Stimulated activated CD4-positive, alpha-beta T cell treated with anti-CD3 and anti-CD28 coated beads, Interleukin-12 subunit alpha, Interleukin-12 subunit beta, amount 100 ng/mL, for 48 hours (primary cell): ENCODE data around the gene MCF2.
"Not testable (repeated sequence)": the region's sequence is repeated elsewhere in the genome, so short reads cannot be mapped to it uniquely, and the experiment has no call there.

Source experiments
- DNase-seq, 3 donors: peaks; one replicate each; pipeline ENCODE4 v3.0.0-alpha.2; 2020; ENCODE audit warnings: low read depth in 2 of 3, low spot score in 1 of 3

The MCF2 gene

DNA sequence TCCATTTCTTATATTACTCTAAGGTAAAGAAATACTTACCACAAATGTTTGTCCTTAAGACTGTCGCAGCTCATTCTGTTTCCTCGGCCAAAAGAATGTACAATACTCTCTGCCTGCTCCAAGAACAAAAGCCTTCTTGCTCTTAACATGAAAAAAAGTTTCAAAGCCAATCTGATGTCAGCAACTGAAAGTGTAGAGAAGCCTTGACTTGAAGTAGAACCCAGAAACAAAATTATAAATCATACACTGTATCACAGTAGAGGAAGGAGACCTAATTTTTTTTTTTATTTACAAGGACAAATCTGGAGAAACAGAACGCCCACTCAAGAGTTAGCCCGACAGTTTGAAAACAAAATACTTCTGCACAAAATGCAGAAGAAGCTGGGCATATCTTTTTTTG lies at the start of gene MCF2:
Gene MCF2, minus strand, starts transcription at position 101 of the 400 bp plus-strand sequence. CDS start 56,423 bp downstream, outside the sequence.
- no peak for DNase-seq

DNA sequence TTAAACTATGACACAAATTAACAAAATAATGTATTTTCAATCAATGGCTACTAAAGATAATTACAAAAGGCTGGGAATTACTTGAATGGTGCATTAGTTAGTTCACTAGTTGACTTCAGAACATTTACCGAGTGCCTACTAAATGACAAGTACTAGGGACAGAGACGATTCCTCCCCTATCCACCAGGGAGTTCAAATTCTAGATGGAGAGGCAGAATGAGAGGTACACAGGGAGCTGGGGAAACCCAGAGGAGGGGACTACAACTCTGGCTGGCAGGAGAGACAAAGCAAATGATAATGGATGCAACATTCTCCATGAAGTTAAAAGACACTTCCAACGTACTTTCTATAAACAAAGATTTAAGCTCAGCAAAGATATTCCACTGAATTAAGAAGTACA lies 43.1 kb upstream of the MCF2 start:
- no peak for DNase-seq

GRCh38 chrX:139750390-139750789 lies 42.4 kb upstream of the MCF2 start:
- no peak for DNase-seq

DNA sequence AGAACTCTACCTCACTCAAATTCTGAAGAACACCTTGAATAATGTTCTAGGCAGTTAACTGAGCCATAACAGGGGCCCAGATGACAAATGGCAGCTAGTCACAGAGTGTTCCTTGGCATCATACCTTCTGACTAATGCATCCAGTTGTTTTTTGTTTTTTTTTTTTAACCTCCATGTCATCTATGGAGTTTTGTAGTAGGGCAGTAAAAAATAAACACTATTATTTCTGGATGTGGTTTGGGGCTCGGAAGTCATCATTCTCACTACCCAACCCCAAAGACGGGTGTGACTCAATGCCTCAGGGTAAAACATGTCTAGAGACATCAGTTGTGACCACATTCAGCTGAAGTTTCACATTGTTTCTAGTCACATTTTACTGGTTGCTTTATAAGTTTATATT lies 31.2 kb upstream of the MCF2 start:
- peak in 1 of 3 donors; percentile 0 for DNase-seq

GRCh38 chrX:139738581-139738980 lies 30.6 kb upstream of the MCF2 start:
- no peak for DNase-seq

DNA sequence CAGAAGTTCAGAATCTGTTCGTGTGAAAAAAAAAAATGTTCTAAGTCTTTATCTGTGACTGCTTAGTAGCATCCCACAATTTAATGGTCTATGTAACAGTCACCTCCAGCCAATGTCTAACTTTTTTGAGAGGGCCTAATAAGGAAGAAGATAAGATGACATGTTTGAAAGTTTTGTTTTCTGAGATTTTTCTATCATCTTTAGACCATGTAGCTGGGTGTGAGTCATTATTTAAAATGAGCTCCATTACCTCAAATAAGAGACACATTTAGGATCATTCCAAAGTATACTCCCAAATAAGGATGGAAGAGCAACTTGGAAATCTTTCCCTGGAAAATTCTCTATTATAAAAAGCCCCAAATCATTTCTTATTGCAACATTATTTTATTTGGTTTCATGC lies 28.2 kb upstream of the MCF2 start:
- DNase-seq: no peak

- no peak for DNase-seq
Observed at GRCh38 chrX:139734996-139735395, 27.0 kb upstream of the MCF2 start.

- no peak for DNase-seq
Observed at GRCh38 chrX:139725720-139726119, 17.8 kb upstream of the MCF2 start.

DNA sequence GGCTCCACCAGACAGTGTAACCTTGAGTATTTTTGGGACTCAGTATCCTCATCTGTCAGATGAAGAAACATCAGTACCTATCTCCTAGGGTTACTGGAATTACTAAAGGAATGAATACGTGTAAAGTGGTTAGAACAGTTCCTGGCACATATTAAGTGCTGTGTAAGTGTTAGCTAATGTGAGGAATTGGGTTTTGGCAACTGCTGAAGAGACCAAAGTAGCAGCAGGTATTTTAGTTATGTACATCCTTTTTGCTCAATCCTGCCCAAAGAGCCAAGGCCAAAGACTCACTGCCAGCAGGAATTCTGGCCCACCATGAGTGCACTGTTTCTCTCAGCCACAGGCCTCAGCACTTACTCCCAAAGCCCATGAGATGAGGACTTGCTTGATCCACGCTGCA lies 16.7 kb upstream of the MCF2 start:
- DNase-seq: no peak

- no peak for DNase-seq
Observed at GRCh38 chrX:139720979-139721378, 13.0 kb upstream of the MCF2 start.

DNA sequence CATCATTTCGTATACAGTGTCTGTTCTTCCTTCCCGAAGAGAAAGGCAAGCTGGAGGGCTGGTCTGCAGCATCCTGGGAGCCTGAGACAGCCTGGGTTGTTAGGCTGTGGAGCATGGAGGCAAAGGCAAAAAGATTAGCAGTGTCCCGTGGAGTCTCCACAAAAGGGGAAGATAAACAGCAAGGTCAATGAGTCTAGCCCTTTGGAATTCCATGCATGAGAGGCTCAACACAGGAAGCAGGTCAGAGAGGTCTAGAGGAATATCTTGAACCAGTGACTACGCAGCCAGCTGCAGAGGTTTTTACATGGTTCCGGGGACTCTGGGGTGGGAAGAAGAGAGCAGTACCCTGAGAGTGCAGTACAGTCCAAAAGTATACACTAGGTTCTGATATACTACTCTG lies 12.2 kb upstream of the MCF2 start:
- DNase-seq: no peak

DNA sequence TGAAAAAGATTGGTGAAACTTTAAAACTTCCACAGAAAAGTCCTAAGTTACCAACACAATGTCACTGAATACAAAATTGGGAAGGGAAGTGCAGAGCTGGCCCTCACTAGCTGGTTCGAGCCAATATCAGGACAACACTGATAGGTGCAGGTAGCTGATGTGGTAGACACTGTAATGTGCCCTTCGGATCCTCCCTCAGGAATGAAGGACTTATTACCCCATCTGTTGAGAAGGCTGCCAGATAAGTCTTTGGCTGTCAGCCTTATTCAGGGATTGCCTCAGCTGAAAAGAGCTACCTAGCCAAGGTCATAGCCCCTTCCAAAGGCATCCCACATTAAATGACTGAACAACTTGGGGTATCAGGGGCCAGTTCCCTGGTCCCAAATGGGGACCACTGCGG lies 5.3 kb downstream of the MCF2 start:
- no peak for DNase-seq

GRCh38 chrX:139692908-139693307 lies 15.1 kb downstream of the MCF2 start:
- no peak for DNase-seq

- no peak for DNase-seq
Observed at GRCh38 chrX:139692506-139692849, 15.5 kb downstream of the MCF2 start.

DNA sequence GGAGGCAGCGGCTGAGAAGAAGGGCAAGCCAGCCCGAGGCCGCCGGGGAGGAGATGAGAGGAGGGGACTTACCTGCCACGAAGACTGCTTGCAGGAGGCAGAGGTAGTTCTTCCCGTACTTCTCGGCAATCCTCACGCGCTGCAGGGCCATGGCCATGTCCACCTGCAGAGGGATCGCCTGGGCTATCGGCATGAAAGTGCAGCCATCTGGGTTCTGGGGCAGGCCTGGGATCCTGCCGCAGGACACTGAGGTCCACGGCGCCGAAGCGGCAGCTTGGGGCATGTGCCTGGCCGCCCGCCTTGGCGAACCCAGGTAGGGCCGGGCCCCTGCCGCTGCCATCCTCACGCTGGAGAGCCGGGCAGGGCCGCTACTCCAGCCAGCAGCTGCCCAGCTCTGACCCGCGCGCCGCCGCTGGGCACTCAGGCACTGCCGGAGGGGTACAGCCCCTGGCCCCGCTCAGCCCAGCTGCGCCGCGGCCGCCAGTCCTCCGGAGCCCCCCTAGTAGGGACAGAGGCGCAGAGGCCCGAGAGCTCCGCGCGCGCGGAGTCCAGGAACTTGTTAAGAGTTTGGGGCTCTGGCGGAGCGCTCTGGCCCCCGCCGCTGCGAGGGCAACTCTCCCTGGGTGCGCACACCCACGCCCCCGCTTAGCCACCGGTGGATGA lies 16.0 kb downstream of the MCF2 start:
- DNase-seq: no peak

DNA sequence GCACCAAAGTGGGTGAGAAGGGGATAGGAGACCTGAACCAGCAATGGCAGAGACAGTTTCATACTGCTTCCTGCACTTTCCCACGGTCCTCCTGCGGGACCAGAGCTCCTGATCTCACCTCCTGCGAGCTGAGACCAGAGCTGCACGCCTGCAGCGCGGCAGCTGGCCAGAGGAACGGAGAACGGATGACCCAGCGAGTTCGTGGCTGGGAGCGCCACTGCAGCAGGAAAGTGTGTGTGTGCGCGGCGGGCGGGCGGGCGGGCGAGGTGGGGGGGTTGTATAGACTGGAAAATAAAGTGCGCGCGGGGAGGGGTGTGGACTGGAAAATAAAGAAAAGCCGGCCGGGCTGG lies 16.5 kb downstream of the MCF2 start:
- no peak for DNase-seq

GRCh38 chrX:139685175-139685574 lies 22.8 kb downstream of the MCF2 start:
- not testable (repeated sequence) for DNase-seq

DNA sequence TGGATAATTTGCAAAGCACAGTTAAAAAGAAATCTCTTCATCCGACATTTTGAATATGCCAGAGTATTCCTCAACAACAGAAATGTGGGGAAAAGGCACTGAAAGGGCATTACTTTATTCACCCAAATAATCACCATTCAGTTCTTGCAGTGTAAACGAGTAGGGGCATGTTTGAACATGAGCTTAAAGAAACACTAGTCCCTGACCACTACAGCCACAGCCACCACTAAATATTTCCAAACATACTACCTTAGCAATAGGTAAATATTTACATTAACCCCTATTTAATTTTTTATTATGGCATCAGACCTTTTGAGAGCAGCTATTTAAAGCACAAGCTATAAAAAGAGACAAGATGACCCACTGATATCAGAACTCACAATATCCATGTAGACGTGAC lies 27.6 kb downstream of the MCF2 start:
- DNase-seq: no peak

- DNase-seq: no peak
Observed at GRCh38 chrX:139647597-139647996, 60.4 kb downstream of the MCF2 start.

DNA sequence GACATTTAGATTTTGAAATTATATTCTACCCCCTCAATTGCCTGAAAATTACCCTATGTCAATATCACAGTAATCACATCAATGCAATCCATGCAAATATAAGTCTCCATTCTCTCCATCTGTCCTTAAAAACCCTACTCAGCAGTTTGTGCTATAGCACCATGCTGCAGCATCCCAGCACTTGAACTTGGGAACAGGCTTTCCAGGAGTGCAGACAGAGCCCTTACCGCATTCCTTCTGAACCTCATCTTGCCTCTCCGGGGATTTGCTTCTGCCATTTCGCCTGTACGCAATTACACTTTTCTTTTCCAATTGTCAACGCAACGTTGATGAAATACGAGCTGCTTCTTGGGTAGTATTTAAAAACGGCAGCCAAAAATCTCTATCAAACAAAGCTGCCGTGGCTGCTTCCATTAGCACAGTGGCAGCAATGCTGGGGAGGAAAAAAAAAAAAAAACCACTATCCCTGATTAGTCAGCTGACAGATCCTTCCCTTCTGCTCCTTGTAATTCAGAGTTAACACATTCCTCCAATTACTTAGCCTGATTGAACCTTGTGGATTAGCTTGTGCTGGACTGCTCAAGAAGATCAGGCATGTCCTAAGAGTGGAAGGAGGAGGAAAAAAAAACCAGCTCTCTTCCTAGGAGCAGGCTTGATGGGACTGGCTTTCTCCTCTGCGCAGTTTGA lies 65.6 kb downstream of the MCF2 start:
- DNase-seq: no peak

- DNase-seq: no peak
Observed at GRCh38 chrX:139640259-139640658, 67.7 kb downstream of the MCF2 start.

GRCh38 chrX:139639253-139639652 lies 68.7 kb downstream of the MCF2 start:
- no peak for DNase-seq

DNA sequence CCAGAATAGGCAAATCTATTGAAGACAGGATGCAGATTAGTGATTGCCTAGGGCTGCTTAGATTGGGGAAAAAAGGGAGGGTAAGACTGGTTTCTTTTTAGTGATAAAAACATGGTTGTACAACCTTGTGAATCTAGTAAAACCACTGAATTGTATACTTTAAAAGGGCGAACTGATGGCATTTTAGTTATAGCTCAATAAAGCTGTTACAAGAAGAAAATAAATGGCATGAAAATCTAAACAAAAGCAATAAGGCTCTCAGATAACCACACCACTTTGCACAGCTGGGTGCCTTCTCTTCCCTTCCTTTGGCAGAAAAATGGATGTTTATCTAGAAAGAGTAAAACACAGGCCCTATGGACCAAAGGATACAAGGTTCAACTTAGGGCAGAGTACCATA lies 107.9 kb downstream of the MCF2 start:
- DNase-seq: no peak
